ENCODE results near the gene GRM4. TPM values are rescaled to one million over a fixed set of nuclear protein-coding genes. Genes with fewer than 3 reads are reported as not detected.

GRM4 gene
- polyA plus RNA-seq, 1 of the 3 experiments (the other 2 are of a cell fraction), result not detected

DNA sequence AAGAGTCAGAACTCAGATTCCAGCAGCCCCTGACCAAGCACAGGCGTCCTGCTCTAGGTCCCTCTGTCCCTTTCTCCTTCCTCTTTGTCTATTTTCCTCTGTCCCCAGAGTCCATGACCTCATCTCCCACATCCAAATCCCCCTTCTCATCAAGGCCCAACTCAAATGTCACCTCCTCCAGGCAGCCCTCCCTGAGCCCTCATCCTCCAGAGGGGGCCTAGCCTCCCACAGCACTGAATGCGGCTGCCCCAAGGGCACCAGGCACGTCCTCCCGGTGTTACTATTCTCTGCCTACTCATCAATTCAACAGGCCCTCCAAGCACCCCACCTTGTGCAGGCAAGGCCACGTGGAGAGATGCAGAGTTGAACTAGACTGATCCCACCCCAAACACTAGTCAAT lies 49.7 kb downstream of the GRM4 start:
- H3K27me3 ChIP-seq (ENCODE audit: insufficient read depth), result peaks cover 20% of the 10 kb centered on the region; the same call in 1 of the 2 replicates
- H3K27ac ChIP-seq (ENCODE audit: low read depth in 2 of 2, low read length in 1 of 2), result no peak overlapping the region
- no peaks in the 10 kb centered on the region for H3K79me2 ChIP-seq (ENCODE audit: insufficient read depth)
- no peak overlapping the region for H3K9ac ChIP-seq
- no peak for TF ChIP-seq GATA2 (CRISPR knock-in tag; IDR thresholded peaks at IDR 0.05)
- TF ChIP-seq, protein P1, sequence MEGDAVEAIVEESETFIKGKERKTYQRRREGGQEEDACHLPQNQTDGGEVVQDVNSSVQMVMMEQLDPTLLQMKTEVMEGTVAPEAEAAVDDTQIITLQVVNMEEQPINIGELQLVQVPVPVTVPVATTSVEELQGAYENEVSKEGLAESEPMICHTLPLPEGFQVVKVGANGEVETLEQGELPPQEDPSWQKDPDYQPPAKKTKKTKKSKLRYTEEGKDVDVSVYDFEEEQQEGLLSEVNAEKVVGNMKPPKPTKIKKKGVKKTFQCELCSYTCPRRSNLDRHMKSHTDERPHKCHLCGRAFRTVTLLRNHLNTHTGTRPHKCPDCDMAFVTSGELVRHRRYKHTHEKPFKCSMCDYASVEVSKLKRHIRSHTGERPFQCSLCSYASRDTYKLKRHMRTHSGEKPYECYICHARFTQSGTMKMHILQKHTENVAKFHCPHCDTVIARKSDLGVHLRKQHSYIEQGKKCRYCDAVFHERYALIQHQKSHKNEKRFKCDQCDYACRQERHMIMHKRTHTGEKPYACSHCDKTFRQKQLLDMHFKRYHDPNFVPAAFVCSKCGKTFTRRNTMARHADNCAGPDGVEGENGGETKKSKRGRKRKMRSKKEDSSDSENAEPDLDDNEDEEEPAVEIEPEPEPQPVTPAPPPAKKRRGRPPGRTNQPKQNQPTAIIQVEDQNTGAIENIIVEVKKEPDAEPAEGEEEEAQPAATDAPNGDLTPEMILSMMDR (IDR thresholded peaks at IDR 0.05), result no peak
- TF ChIP-seq EP300 (IDR thresholded peaks at IDR 0.05; ENCODE audit: borderline replicate concordance in 1 of 2, low read depth in 1 of 2, low read length in 1 of 2), result no peak
- TF ChIP-seq TCF12 (IDR thresholded peaks at IDR 0.05), result no peak
- no peak for TF ChIP-seq ELF1 (IDR thresholded peaks at IDR 0.05)
- TF ChIP-seq SMC3 (IDR thresholded peaks at IDR 0.05; ENCODE audit: low read depth, low read length), result no peak
- TF ChIP-seq, protein P2, sequence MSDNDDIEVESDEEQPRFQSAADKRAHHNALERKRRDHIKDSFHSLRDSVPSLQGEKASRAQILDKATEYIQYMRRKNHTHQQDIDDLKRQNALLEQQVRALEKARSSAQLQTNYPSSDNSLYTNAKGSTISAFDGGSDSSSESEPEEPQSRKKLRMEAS (IDR thresholded peaks at IDR 0.05; ENCODE audit: low read depth), result no peak
- no peak for TF ChIP-seq RCOR1 (IDR thresholded peaks at IDR 0.05; ENCODE audit: low read length)
- no peak for TF ChIP-seq FOSL2 (IDR thresholded peaks at IDR 0.05; ENCODE audit: borderline replicate concordance, low read depth)
- TF ChIP-seq NRF1 (IDR thresholded peaks at IDR 0.05; ENCODE audit: low read depth, low read length), result no peak
- TF ChIP-seq FOXJ3 (CRISPR knock-in tag; IDR thresholded peaks at IDR 0.05), result no peak
- TF ChIP-seq MEF2A (IDR thresholded peaks at IDR 0.05; ENCODE audit: borderline replicate concordance, low read depth), result no peak
- TF ChIP-seq FOXM1 (IDR thresholded peaks at IDR 0.05; ENCODE audit: low read depth), result no peak
- no peak for TF ChIP-seq NFIC (IDR thresholded peaks at IDR 0.05; ENCODE audit: borderline replicate concordance)
- no peak for TF ChIP-seq SIN3A (IDR thresholded peaks at IDR 0.05; ENCODE audit: borderline replicate concordance, low read depth, low read length)
- TF ChIP-seq POLR2AphosphoS5 (IDR thresholded peaks at IDR 0.05; ENCODE audit: low read depth, low read length), result no peak
- TF ChIP-seq, protein P3, sequence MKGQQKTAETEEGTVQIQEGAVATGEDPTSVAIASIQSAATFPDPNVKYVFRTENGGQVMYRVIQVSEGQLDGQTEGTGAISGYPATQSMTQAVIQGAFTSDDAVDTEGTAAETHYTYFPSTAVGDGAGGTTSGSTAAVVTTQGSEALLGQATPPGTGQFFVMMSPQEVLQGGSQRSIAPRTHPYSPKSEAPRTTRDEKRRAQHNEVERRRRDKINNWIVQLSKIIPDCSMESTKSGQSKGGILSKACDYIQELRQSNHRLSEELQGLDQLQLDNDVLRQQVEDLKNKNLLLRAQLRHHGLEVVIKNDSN (IDR thresholded peaks at IDR 0.05; ENCODE audit: borderline replicate concordance, low read depth), result no peak
- POLR2A ChIA-PET, result no interaction called here
- H3K4me2 ChIP-seq, result no peak overlapping the region
- no peak for DNase-seq
- no peak overlapping the region for H2AFZ ChIP-seq (ENCODE audit: low read depth)
- no peaks in the 10 kb centered on the region; a peak in 1 of 4 replicates for H3K4me1 ChIP-seq (ENCODE audit: control insufficient read depth in 1 of 2, insufficient read depth in 2 of 2, low read depth in 1 of 2, low read length in 1 of 2)
- 25% methylated on average over 5 of the region's 5 CpGs for WGBS (ENCODE audit: low lambda C conversion rate)
- no peak overlapping the region for H3K4me3 ChIP-seq (ENCODE audit: low read depth in 2 of 2, low read length in 1 of 2)
- no peaks in the 10 kb centered on the region for H3K9me3 ChIP-seq
- CTCF ChIA-PET, result no interaction called here
- H3K36me3 ChIP-seq (replicated peaks in 1 of 2; ENCODE audit: control insufficient read depth in 1 of 2, insufficient read depth in 2 of 2, low read length in 1 of 2), result no peaks in the 10 kb centered on the region
- no peaks in the 10 kb centered on the region for H3F3A ChIP-seq (replicated peaks; ENCODE audit: insufficient read depth)
- no peaks in the 10 kb centered on the region for H3K9me2 ChIP-seq
- no peaks in the 10 kb centered on the region for H4K20me1 ChIP-seq (ENCODE audit: insufficient read depth)

DNA sequence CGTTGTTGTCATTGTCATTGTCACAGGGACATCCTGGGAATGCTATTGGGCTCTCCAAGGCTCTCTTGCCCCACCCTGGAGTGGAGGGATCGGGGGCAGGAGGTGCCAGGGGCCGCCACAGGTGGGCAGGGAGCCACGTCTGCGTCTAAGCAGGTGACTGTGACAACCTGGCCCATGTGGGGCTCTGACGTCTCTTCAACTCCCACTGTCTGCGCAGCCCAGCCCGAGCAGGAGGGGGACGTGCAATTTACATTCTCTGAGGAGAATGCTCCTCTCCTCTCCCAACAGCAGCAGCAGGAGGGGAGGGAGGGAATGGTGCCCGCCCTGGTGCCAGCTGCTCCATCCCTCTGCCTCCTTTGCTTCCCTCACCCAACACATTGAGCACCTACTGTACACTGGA lies 50.1 kb downstream of the GRM4 start:
- peaks cover 18% of the 10 kb centered on the region; the same call in 1 of the 2 replicates for H3K27me3 ChIP-seq (ENCODE audit: insufficient read depth)
- H3K4me2 ChIP-seq, result no peak overlapping the region
- H3K9me3 ChIP-seq, result no peaks in the 10 kb centered on the region
- H3K27ac ChIP-seq (ENCODE audit: low read depth in 2 of 2, low read length in 1 of 2), result no peak overlapping the region
- WGBS (ENCODE audit: low lambda C conversion rate), result 40% methylated on average over 4 of the region's 10 CpGs
- DNase-seq, result no peak
- no peak overlapping the region for H3K4me3 ChIP-seq (ENCODE audit: low read depth in 2 of 2, low read length in 1 of 2)
- H3K4me1 ChIP-seq (ENCODE audit: control insufficient read depth in 1 of 2, insufficient read depth in 2 of 2, low read depth in 1 of 2, low read length in 1 of 2), result no peaks in the 10 kb centered on the region; a peak in 1 of 4 replicates
- no peak overlapping the region for H2AFZ ChIP-seq (ENCODE audit: low read depth)
- TF ChIP-seq, protein P4, sequence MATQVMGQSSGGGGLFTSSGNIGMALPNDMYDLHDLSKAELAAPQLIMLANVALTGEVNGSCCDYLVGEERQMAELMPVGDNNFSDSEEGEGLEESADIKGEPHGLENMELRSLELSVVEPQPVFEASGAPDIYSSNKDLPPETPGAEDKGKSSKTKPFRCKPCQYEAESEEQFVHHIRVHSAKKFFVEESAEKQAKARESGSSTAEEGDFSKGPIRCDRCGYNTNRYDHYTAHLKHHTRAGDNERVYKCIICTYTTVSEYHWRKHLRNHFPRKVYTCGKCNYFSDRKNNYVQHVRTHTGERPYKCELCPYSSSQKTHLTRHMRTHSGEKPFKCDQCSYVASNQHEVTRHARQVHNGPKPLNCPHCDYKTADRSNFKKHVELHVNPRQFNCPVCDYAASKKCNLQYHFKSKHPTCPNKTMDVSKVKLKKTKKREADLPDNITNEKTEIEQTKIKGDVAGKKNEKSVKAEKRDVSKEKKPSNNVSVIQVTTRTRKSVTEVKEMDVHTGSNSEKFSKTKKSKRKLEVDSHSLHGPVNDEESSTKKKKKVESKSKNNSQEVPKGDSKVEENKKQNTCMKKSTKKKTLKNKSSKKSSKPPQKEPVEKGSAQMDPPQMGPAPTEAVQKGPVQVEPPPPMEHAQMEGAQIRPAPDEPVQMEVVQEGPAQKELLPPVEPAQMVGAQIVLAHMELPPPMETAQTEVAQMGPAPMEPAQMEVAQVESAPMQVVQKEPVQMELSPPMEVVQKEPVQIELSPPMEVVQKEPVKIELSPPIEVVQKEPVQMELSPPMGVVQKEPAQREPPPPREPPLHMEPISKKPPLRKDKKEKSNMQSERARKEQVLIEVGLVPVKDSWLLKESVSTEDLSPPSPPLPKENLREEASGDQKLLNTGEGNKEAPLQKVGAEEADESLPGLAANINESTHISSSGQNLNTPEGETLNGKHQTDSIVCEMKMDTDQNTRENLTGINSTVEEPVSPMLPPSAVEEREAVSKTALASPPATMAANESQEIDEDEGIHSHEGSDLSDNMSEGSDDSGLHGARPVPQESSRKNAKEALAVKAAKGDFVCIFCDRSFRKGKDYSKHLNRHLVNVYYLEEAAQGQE (IDR thresholded peaks at IDR 0.05; ENCODE audit: low read depth, low read length), result no peak
- TF ChIP-seq TCF12 (IDR thresholded peaks at IDR 0.05), result no peak
- TF ChIP-seq POLR2AphosphoS5 (IDR thresholded peaks at IDR 0.05; ENCODE audit: low read depth, low read length), result no peak
- TF ChIP-seq EZH2phosphoT487 (IDR thresholded peaks at IDR 0.05; ENCODE audit: borderline replicate concordance, low read depth), result no peak
- no peak for TF ChIP-seq CHD2 (IDR thresholded peaks at IDR 0.05; ENCODE audit: low read length, partially characterized antibody)
- TF ChIP-seq, protein P5, sequence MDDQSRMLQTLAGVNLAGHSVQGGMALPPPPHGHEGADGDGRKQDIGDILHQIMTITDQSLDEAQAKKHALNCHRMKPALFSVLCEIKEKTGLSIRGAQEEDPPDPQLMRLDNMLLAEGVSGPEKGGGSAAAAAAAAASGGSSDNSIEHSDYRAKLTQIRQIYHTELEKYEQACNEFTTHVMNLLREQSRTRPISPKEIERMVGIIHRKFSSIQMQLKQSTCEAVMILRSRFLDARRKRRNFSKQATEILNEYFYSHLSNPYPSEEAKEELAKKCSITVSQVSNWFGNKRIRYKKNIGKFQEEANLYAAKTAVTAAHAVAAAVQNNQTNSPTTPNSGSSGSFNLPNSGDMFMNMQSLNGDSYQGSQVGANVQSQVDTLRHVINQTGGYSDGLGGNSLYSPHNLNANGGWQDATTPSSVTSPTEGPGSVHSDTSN (IDR thresholded peaks at IDR 0.05), result no peak
- TF ChIP-seq GATA2 (CRISPR knock-in tag; IDR thresholded peaks at IDR 0.05), result no peak
- TF ChIP-seq MEF2A (IDR thresholded peaks at IDR 0.05; ENCODE audit: borderline replicate concordance, low read depth), result no peak
- no peaks in the 10 kb centered on the region for H3F3A ChIP-seq (replicated peaks; ENCODE audit: insufficient read depth)
- POLR2A ChIA-PET, result no interaction called here
- H3K36me3 ChIP-seq (replicated peaks in 1 of 2; ENCODE audit: control insufficient read depth in 1 of 2, insufficient read depth in 2 of 2, low read length in 1 of 2), result no peaks in the 10 kb centered on the region
- no peaks in the 10 kb centered on the region for H3K9me2 ChIP-seq
- H3K9ac ChIP-seq, result no peak overlapping the region
- CTCF ChIA-PET, result interaction anchor here (1.6 kb wide), 1 partner anchor 42 kb away, joined by 4 read pairs; no protein-coding TSS in a partner anchor
- H4K20me1 ChIP-seq (ENCODE audit: insufficient read depth), result no peaks in the 10 kb centered on the region
- no peaks in the 10 kb centered on the region for H3K79me2 ChIP-seq (ENCODE audit: insufficient read depth)

Data from SK-N-SH (cell line).